H1 (cell line): ENCODE results near the gene PTTG2. TPM values are rescaled to one million over a fixed set of nuclear protein-coding genes. Genes with fewer than 3 reads are reported as not detected.
A peak's percentile ranks its signal among the peaks of the same experiment; 100 is the strongest.

Experiments
- CTCF ChIA-PET: fragments of 300-600 bp; sonication (Branson Sonifier 250); formaldehyde crosslinking; loops from one replicate; lab custom pipeline; 2021; ENCODE audit not compliant: partially characterized antibody; lab: Charles Lee
- POLR2A ChIA-PET: fragments of 300-600 bp; sonication (Branson Sonifier 250); formaldehyde crosslinking; loops from one replicate; lab custom pipeline; 2021; ENCODE audit warnings: inconsistent platforms; ENCODE audit not compliant: partially characterized antibody; lab: Charles Lee
- DNase-seq, 2 experiments: peaks; one replicate each; pipeline versions ENCODE4 v3.0.0 to v3.0.0-alpha.2; 2010 to 2022; ENCODE audit warnings: low spot score in 2 of 2, low read depth in 1 of 2, mixed read lengths in 1 of 2
- FAIRE-seq: peaks from 2 replicates; lab custom pipeline; 2011; peaks lifted over from hg19 to GRCh38; lab: Jason Lieb, UNC
- H2AFZ ChIP-seq: 2 replicates; pipeline ENCODE4 v1.8.1; 2012; ENCODE audit warnings: low read length, inconsistent platforms
- H2AK5ac ChIP-seq: 2 replicates; pipeline ENCODE4 v1.6.1; 2013; ENCODE audit warnings: low read depth, low read length
- H2BK120ac ChIP-seq: replicated peaks from 2 replicates; pipeline ENCODE3; 2013; ENCODE audit warnings: low read depth, low read length, inconsistent platforms
- H2BK12ac ChIP-seq: 2 replicates; pipeline ENCODE4 v1.6.1; 2013; ENCODE audit warnings: low read depth, low read length
- H2BK15ac ChIP-seq: 2 replicates; pipeline ENCODE4 v1.6.1; 2013; ENCODE audit warnings: low read length
- H2BK20ac ChIP-seq: 2 replicates; pipeline ENCODE4 v1.6.1; 2013; ENCODE audit warnings: low read length
- H2BK5ac ChIP-seq: 2 replicates; pipeline ENCODE4 v1.6.1; 2013; ENCODE audit warnings: low read depth, low read length
- H3K14ac ChIP-seq: 2 replicates; pipeline ENCODE4 v1.6.1; 2013; ENCODE audit warnings: inconsistent platforms; ENCODE audit not compliant: insufficient read length
- H3K18ac ChIP-seq: 2 replicates; pipeline ENCODE4 v1.6.1; 2013; ENCODE audit warnings: low read length; ENCODE audit errors: extremely low read depth
- H3K23ac ChIP-seq: 2 replicates; pipeline ENCODE4 v1.6.1; 2013; ENCODE audit warnings: inconsistent platforms; ENCODE audit not compliant: insufficient read length
- H3K23me2 ChIP-seq: 2 replicates; pipeline ENCODE4 v1.6.1; 2013; ENCODE audit warnings: low read depth, low read length
- H3K27ac ChIP-seq: 2 replicates; pipeline ENCODE4 v1.6.1; 2011; ENCODE audit warnings: low read depth, low read length, inconsistent platforms
- H3K27me3 ChIP-seq, 4 experiments: replicated peaks in 1 of 4; 1 replicate in 1 of 4; 2 replicates in 3 of 4; pipeline versions ENCODE4 v1.6.1 to v1.8.1; 2011 to 2013; ENCODE audit warnings: low read length in 3 of 4, mild to moderate bottlenecking in 3 of 4, inconsistent platforms in 2 of 4, mixed read lengths in 2 of 4, moderate library complexity in 1 of 4; ENCODE audit not compliant: control insufficient read depth in 3 of 4, insufficient read depth in 3 of 4; ENCODE audit errors: extremely low read depth in 1 of 4
- H3K36me3 ChIP-seq, 4 experiments: 2 replicates each; pipeline versions ENCODE4 v1.6.1 to v1.8.1; 2011 to 2013; ENCODE audit warnings: mild to moderate bottlenecking in 4 of 4, low read length in 3 of 4, moderate library complexity in 2 of 4, control low read depth in 1 of 4, inconsistent platforms in 1 of 4; ENCODE audit not compliant: insufficient read depth in 4 of 4, control insufficient read depth in 2 of 4
- H3K4ac ChIP-seq: replicated peaks from 2 replicates; pipeline ENCODE3; 2013; ENCODE audit warnings: low read length, low read depth, mixed read lengths, inconsistent platforms; ENCODE audit not compliant: insufficient read length
- H3K4me1 ChIP-seq, 4 experiments: replicated peaks in 1 of 4; 1 replicate in 1 of 4; 2 replicates in 3 of 4; pipeline versions ENCODE4 v1.6.1 to v1.8.1; 2011 to 2013; ENCODE audit warnings: low read length in 3 of 4, inconsistent platforms in 2 of 4, mixed read lengths in 1 of 4; ENCODE audit not compliant: insufficient read depth in 4 of 4, control insufficient read depth in 3 of 4
- H3K4me2 ChIP-seq, 2 experiments: 2 replicates each; pipeline versions ENCODE4 v1.6.1 to v1.8.1; 2011 to 2013; ENCODE audit warnings: low read depth in 2 of 2, low read length in 2 of 2, control low read depth in 1 of 2, inconsistent platforms in 1 of 2, mild to moderate bottlenecking in 1 of 2; ENCODE audit not compliant: insufficient read depth in 1 of 2
- H3K4me3 ChIP-seq, 4 experiments: fragments of 200-600, 300-600 bp in 1 of 4; sonication (generic), shearing (Covaris generic), sonication (Bioruptor Twin) in 1 of 4; 2 replicates each; pipeline versions ENCODE4 v1.5.1 to v1.8.1; 2011 to 2016; ENCODE audit warnings: low read length in 4 of 4, low read depth in 3 of 4, control low read depth in 2 of 4, inconsistent platforms in 2 of 4, mild to moderate bottlenecking in 2 of 4, mixed read lengths in 1 of 4, moderate library complexity in 1 of 4; ENCODE audit not compliant: insufficient read depth in 2 of 4; ENCODE audit errors: extremely low read depth in 1 of 4
- H3K56ac ChIP-seq: replicated peaks from 2 replicates; pipeline ENCODE3; 2013; ENCODE audit warnings: low read depth, mild to moderate bottlenecking, mixed read lengths, low read length, inconsistent platforms; ENCODE audit not compliant: insufficient read length
- H3K79me1 ChIP-seq: 2 replicates; pipeline ENCODE4 v1.6.1; 2013; ENCODE audit warnings: low read depth, low read length, control low read depth
- H3K79me2 ChIP-seq, 2 experiments: 2 replicates each; pipeline versions ENCODE4 v1.6.1 to v1.8.1; 2012 to 2013; ENCODE audit warnings: low read length in 2 of 2, mild to moderate bottlenecking in 2 of 2, inconsistent platforms in 1 of 2; ENCODE audit not compliant: insufficient read depth in 2 of 2, control insufficient read depth in 1 of 2
- H3K9ac ChIP-seq, 4 experiments: replicated peaks in 1 of 4; 1 replicate in 1 of 4; 2 replicates in 3 of 4; pipeline versions ENCODE4 v1.6.1 to v1.8.1; 2011 to 2013; ENCODE audit warnings: low read depth in 3 of 4, low read length in 3 of 4, control low read depth in 2 of 4, mild to moderate bottlenecking in 2 of 4, moderate library complexity in 2 of 4, inconsistent platforms in 1 of 4; ENCODE audit errors: extremely low read depth in 1 of 4
- H3K9me3 ChIP-seq, 2 experiments: 2 replicates each; pipeline versions ENCODE4 v1.6.1 to v1.8.1; 2012 to 2013; ENCODE audit warnings: mild to moderate bottlenecking in 2 of 2, moderate library complexity in 2 of 2, control low read depth in 1 of 2, inconsistent platforms in 1 of 2, low read depth in 1 of 2, low read length in 1 of 2, mixed read lengths in 1 of 2; ENCODE audit not compliant: insufficient read depth in 2 of 2
- H4K20me1 ChIP-seq, 2 experiments: replicated peaks in 1 of 2; 2 replicates each; pipeline versions ENCODE3 to v1.8.1; 2011 to 2013; ENCODE audit warnings: inconsistent platforms in 2 of 2, low read length in 2 of 2, mild to moderate bottlenecking in 1 of 2; ENCODE audit not compliant: insufficient read depth in 2 of 2, control insufficient read depth in 1 of 2
- H4K5ac ChIP-seq: 2 replicates; pipeline ENCODE4 v1.6.1; 2013; ENCODE audit warnings: low read length, low read depth, mixed read lengths, inconsistent platforms; ENCODE audit not compliant: insufficient read length
- H4K8ac ChIP-seq: 2 replicates; pipeline ENCODE4 v1.8.0; 2013; ENCODE audit warnings: mild to moderate bottlenecking, moderate library complexity, low read length, inconsistent platforms; ENCODE audit not compliant: insufficient read depth; ENCODE audit errors: extremely low read depth
- H4K91ac ChIP-seq: replicated peaks from 2 replicates; pipeline ENCODE3; 2013; ENCODE audit warnings: low read length, mixed read lengths, inconsistent platforms; ENCODE audit not compliant: insufficient read length
- BCL11A ChIP-seq, 2 experiments: IDR thresholded peaks; one replicate each; pipeline ENCODE4 v1.6.1; 2011; ENCODE audit warnings: low read depth in 2 of 2, low read length in 2 of 2, mild to moderate bottlenecking in 2 of 2
- HDAC2 ChIP-seq, 2 experiments: fragments of 300-600 bp in 1 of 2; sonication (generic) in 1 of 2; IDR thresholded peaks; 2 replicates each; pipeline ENCODE4 v1.6.1; 2011 to 2012; ENCODE audit warnings: low read depth in 2 of 2, low read length in 2 of 2, mild to moderate bottlenecking in 2 of 2, moderate library complexity in 2 of 2, borderline replicate concordance in 1 of 2, inconsistent platforms in 1 of 2
- RXRA ChIP-seq: IDR thresholded peaks from 2 replicates; pipeline ENCODE4 v1.6.1; 2011; ENCODE audit warnings: low read depth, mild to moderate bottlenecking, low read length, moderate library complexity; ENCODE audit not compliant: insufficient read depth
- SAP30 ChIP-seq: fragments of 300-600 bp; sonication (generic); IDR thresholded peaks from 2 replicates; pipeline ENCODE4 v1.7.1; 2012; ENCODE audit warnings: low read length, moderate library complexity, mild to moderate bottlenecking, inconsistent platforms; ENCODE audit not compliant: insufficient read depth, insufficient replicate concordance
- SIX5 ChIP-seq: IDR thresholded peaks from 2 replicates; pipeline ENCODE4 v1.6.1; 2011; ENCODE audit warnings: mild to moderate bottlenecking, low read depth, low read length
- SP1 ChIP-seq: IDR thresholded peaks from 2 replicates; pipeline ENCODE4 v1.6.1; 2011; ENCODE audit warnings: low read depth, low read length
- SP2 ChIP-seq: IDR thresholded peaks from 2 replicates; pipeline ENCODE4 v1.6.1; 2012; ENCODE audit warnings: mild to moderate bottlenecking, low read length, inconsistent platforms
- SRF ChIP-seq: IDR thresholded peaks from 2 replicates; pipeline ENCODE4 v1.6.1; 2011; ENCODE audit warnings: mild to moderate bottlenecking, low read depth, low read length, moderate library complexity
- SUZ12 ChIP-seq: fragments of 200-600 bp; sonication (generic); IDR thresholded peaks from 2 replicates; pipeline ENCODE4 v1.6.1; 2012; ENCODE audit warnings: mild to moderate bottlenecking, inconsistent platforms, low read length, moderate library complexity, mixed read lengths
- TCF12 ChIP-seq: IDR thresholded peaks from 2 replicates; pipeline ENCODE4 v1.6.1; 2011; ENCODE audit warnings: low read depth, mild to moderate bottlenecking, low read length
- WGBS, 2 experiments: shearing (Covaris generic) in 1 of 2; methylation state at CpG; one replicate each; pipeline versions ENCODE4 v1.1.6 to v1.1.7; 2013 to 2015; ENCODE audit warnings: low lambda C conversion rate in 2 of 2, mixed read lengths in 2 of 2, inconsistent platforms in 1 of 2, low coverage in 1 of 2, missing lambda C conversion rate in 1 of 2; ENCODE audit not compliant: insufficient replicate concordance in 2 of 2, insufficient coverage in 1 of 2, insufficient read length in 1 of 2; ENCODE audit errors: extremely low coverage in 1 of 2, missing lambda C conversion rate in 1 of 2; 5-methylcytosine and 5-hydroxymethylcytosine counted together
- polyA plus RNA-seq, 7 experiments: library from polyadenylated mRNA; depleted of rRNA in 3 of 7; stranded (reverse) in 5 of 7; unstranded in 2 of 7; fragments of >200 nt in 5 of 7; fragments of 200-250 nt in 2 of 7; gene quantifications; 1 replicate in 5 of 7; 2 replicates in 1 of 7; 4 replicates in 1 of 7; pipeline versions ENCODE4 v1.2.1 to v1.2.3, GENCODE V29; 2011 to 2013; ENCODE audit warnings: missing spikeins in 2 of 7, mixed read lengths in 2 of 7
- total RNA-seq: library from RNA; stranded (reverse); fragmentation: NEBNext Ultra II Directional; extraction: Animal tissue kit (Norgen Biotek cat#: 25700); gene quantifications from 2 replicates; pipeline ENCODE4 v1.2.1, GENCODE V29; 2021
- TF ChIP-seq, protein P1 (sequence below): IDR thresholded peaks from 2 replicates; pipeline ENCODE4 v1.6.1; 2012; ENCODE audit warnings: inconsistent platforms

The PTTG2 gene
- total and polyA plus RNA-seq, 2 of the 8 experiments (the other 6 are each of a cell fraction or from before 2014, with no cell fraction given): not detected

- Histone ChIP-seq H3K23ac (no peak overlapping the region), H3K14ac (no peak overlapping the region), H3K36me3 (no peaks in the 10 kb centered on the region), H4K5ac (peak overlapping the region; percentile 16), H3K18ac (peak overlapping the region; percentile 14; the same call in 1 of the 2 replicates), H3K4ac (no peak overlapping the region), H3K23me2 (peaks cover 3% of the 10 kb centered on the region; the same call in 1 of the 2 replicates), H3K79me2 (peaks cover 0 to 76% of the 10 kb centered on the region in 2 experiments; a peak in 3 of 4 replicates), H4K91ac (peak overlapping the region; percentile 15), H3K4me2 (peak overlapping the region; percentile 28 to 44; a peak in 2 of 4 replicates), H2AFZ (no peak overlapping the region), H4K8ac (no peak overlapping the region), H3K79me1 (no peaks in the 10 kb centered on the region), H2BK120ac (no peak overlapping the region), H2BK5ac (0 out of 2 replicates have a peak overlapping the region, but pooled peaks have one; percentile 36), H2BK12ac (no peak overlapping the region; the same call in 1 of the 2 replicates), H3K56ac (no peak overlapping the region), H3K4me1 (peaks cover 7 to 19% (median 12%) of the 10 kb centered on the region in 4 experiments; a peak in 6 of 7 replicates), H2BK15ac (0 out of 2 replicates have a peak overlapping the region, but pooled peaks have one; percentile 34), H2BK20ac (0 out of 2 replicates have a peak overlapping the region, but pooled peaks have one; percentile 52), H3K4me3 (no peak overlapping the region), H4K20me1 (peaks cover 6 to 7% of the 10 kb centered on the region in 2 experiments), H3K27me3 (no peaks in the 10 kb centered on the region), H3K9me3 (no peaks in the 10 kb centered on the region), H3K9ac (peak overlapping the region in 1 of 4 experiments; percentile 8; a peak in 1 of 7 replicates), H3K27ac (no peak overlapping the region), H2AK5ac (no peak overlapping the region)
- WGBS, 2 experiments: 74% methylated on average over 4 of the region's 4 CpGs; no CpG with 5 or more reads in 1 of the 2 experiments
- TF ChIP-seq SP2 (no peak), TCF12 (no peak), BCL11A (IDR thresholded peaks at IDR 0.05; ENCODE audit: low read depth in 2 of 2, low read length in 2 of 2) (no peak), RXRA (no peak), SUZ12 (no peak), SRF (no peak), SAP30 (no peak), HDAC2 (IDR thresholded peaks at IDR 0.05; ENCODE audit: borderline replicate concordance in 1 of 2, low read depth in 2 of 2, low read length in 2 of 2) (no peak), SIX5 (no peak), SP1 (no peak)
- TF ChIP-seq, protein P1, sequence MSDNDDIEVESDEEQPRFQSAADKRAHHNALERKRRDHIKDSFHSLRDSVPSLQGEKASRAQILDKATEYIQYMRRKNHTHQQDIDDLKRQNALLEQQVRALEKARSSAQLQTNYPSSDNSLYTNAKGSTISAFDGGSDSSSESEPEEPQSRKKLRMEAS: no peak
- ChIA-PET CTCF (interaction anchor here (1.0 kb wide), 1 partner anchor 15 kb away, joined by 3 read pairs; no protein-coding TSS in a partner anchor), POLR2A (interaction anchor here (0.8 kb wide), 1 partner anchor 12 kb away, joined by 3 read pairs; no protein-coding TSS in a partner anchor)
- no peak for DNase-seq
- FAIRE-seq: no peak
Observed at GRCh38 chr4:37981425-37981824, 21.2 kb downstream of the PTTG2 start.
